ENCODE results near the gene EME2. TPM values are rescaled to one million over a fixed set of nuclear protein-coding genes. Genes with fewer than 3 reads are reported as not detected.

EME2 gene
- total and polyA plus RNA-seq, 2 of the 13 experiments (the other 11 are each of a cell fraction or from before 2014, with no cell fraction given) = 4.4 to 7.6 TPM

DNA sequence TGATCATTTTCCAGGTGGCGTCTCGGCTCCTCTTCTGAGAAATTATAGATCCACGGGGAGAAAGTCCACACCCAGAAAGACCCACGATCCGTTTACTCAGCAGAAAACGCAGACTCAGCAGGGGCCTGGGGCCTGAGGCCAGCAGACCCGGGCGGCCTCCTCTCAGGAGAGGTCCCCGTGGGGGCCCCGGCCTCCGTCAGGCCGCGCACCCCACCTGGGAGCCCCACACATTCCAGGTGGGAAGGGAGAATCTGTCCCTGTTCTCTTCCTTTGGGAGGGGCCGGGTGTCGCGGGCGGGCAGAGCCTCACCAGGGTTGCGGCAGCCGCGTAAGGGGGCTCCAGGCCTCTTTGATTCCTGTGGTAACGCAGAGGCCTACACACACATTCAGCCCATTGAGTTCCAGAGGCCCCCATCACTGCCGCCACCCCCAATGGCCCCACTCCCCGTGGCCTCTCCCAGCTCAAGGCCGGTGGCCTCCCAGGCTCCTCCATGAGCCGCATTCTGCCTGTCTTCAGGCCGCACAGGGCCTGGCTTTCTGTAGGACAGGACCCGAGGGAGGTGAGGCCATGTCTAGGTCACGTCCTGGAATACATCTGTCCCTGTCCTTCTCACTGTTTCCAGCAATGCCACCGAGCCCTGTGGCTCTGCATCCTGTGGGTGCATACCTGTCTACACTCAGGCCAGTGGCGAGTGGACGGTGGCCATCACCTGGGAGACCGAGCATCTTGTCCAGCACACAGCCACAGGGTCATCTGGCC lies 22.5 kb downstream of the EME2 start (continued):
- no peak for TF ChIP-seq AFF4 (CRISPR knock-in tag; IDR thresholded peaks at IDR 0.05)
- TF ChIP-seq, protein P1, sequence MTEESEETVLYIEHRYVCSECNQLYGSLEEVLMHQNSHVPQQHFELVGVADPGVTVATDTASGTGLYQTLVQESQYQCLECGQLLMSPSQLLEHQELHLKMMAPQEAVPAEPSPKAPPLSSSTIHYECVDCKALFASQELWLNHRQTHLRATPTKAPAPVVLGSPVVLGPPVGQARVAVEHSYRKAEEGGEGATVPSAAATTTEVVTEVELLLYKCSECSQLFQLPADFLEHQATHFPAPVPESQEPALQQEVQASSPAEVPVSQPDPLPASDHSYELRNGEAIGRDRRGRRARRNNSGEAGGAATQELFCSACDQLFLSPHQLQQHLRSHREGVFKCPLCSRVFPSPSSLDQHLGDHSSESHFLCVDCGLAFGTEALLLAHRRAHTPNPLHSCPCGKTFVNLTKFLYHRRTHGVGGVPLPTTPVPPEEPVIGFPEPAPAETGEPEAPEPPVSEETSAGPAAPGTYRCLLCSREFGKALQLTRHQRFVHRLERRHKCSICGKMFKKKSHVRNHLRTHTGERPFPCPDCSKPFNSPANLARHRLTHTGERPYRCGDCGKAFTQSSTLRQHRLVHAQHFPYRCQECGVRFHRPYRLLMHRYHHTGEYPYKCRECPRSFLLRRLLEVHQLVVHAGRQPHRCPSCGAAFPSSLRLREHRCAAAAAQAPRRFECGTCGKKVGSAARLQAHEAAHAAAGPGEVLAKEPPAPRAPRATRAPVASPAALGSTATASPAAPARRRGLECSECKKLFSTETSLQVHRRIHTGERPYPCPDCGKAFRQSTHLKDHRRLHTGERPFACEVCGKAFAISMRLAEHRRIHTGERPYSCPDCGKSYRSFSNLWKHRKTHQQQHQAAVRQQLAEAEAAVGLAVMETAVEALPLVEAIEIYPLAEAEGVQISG (CRISPR knock-in tag; IDR thresholded peaks at IDR 0.05) = peak; percentile 19; the same call in 1 of the 2 replicates
- TF ChIP-seq CBFB (CRISPR knock-in tag; IDR thresholded peaks at IDR 0.05) = no peak
- TF ChIP-seq KMT2A (CRISPR knock-in tag; IDR thresholded peaks at IDR 0.05) = 0 out of 2 replicates have a peak, but pooled peaks have one; percentile 27
- 0 out of 2 replicates have a peak, but pooled peaks have one; percentile 39 for TF ChIP-seq ZBTB38 (CRISPR knock-in tag; IDR thresholded peaks at IDR 0.05)
- peak; percentile 23 for TF ChIP-seq HNRNPLL (IDR thresholded peaks at IDR 0.05; ENCODE audit: low read depth, low read length, poor library complexity, severe bottlenecking)
- TF ChIP-seq ZNF280B (CRISPR knock-in tag; IDR thresholded peaks at IDR 0.05; ENCODE audit: borderline replicate concordance) = 0 out of 2 replicates have a peak, but pooled peaks have one; percentile 25
- no peak for TF ChIP-seq SNAPC5 (CRISPR knock-in tag; IDR thresholded peaks at IDR 0.05; ENCODE audit: borderline replicate concordance)
- TF ChIP-seq SETDB1 (CRISPR knock-in tag; IDR thresholded peaks at IDR 0.05; ENCODE audit: borderline replicate concordance) = no peak
- no peak for TF ChIP-seq ARNT (IDR thresholded peaks at IDR 0.05)
- no peak for TF ChIP-seq GLI4 (CRISPR knock-in tag; IDR thresholded peaks at IDR 0.05; ENCODE audit: borderline replicate concordance)
- no peak for TF ChIP-seq CEBPZ (IDR thresholded peaks at IDR 0.05; ENCODE audit: low read length)
- peak; percentile 8 for TF ChIP-seq U2AF1 (optimal IDR thresholded peaks at IDR 0.05; ENCODE audit: low read depth, low read length)

All from HepG2 (cell line).